NB4 (cell line): Measurements from ENCODE around the gene BCAS3.

Source experiments
- CTCF ChIP-seq: IDR thresholded peaks from one replicate; pipeline ENCODE4 v1.5.1; 2012; ENCODE audit warnings: low read depth, low read length
- MAX ChIP-seq: IDR thresholded peaks from 2 replicates; pipeline ENCODE4 v1.6.1; 2011; ENCODE audit warnings: low read depth, low read length
- POLR2A ChIP-seq: IDR thresholded peaks from 2 replicates; pipeline ENCODE4 v1.6.1; 2011; ENCODE audit warnings: mild to moderate bottlenecking; ENCODE audit not compliant: insufficient read length; ENCODE audit errors: extremely low read depth

GRCh38 chr17:61135782-61136181 is 458.1 kb downstream of the BCAS3 start:
- TF ChIP-seq CTCF (no peak), MAX (no peak), POLR2A (no peak)
